HG03159 (cell line): ENCODE data around the gene DHX38.
A peak's percentile ranks its signal among the peaks of the same experiment; 100 is the strongest.
"Not testable (repeated sequence)": the region's sequence is repeated elsewhere in the genome, so short reads cannot be mapped to it uniquely, and the experiment has no call there.

Source experiments
- ATAC-seq: cut with Tn5 transposase; IDR thresholded peaks from one replicate; pipeline ENCODE4 v1.9.1; 2021; ENCODE audit warnings: mild to moderate bottlenecking, moderate library complexity; ENCODE audit not compliant: unreplicated experiment

The DHX38 gene

GRCh38 chr16:72093448-72094265 lies at the start of gene DHX38, which contains the start of gene TXNL4B:
Gene DHX38 (plus strand): TSS chr16:72093847. CDS start chr16:72096158, 2,311 bp downstream.
Gene TXNL4B (minus strand): TSS chr16:72093620. CDS start chr16:72090749, 2,871 bp downstream.
- ATAC-seq = peak; percentile 96

GRCh38 chr16:72044296-72044695 lies 49.4 kb upstream of the DHX38 start:
- no peak for ATAC-seq

GRCh38 chr16:72044825-72045359 lies 48.8 kb upstream of the DHX38 start:
- ATAC-seq = no peak

GRCh38 chr16:72049110-72049509 lies 44.5 kb upstream of the DHX38 start:
- no peak for ATAC-seq

DNA sequence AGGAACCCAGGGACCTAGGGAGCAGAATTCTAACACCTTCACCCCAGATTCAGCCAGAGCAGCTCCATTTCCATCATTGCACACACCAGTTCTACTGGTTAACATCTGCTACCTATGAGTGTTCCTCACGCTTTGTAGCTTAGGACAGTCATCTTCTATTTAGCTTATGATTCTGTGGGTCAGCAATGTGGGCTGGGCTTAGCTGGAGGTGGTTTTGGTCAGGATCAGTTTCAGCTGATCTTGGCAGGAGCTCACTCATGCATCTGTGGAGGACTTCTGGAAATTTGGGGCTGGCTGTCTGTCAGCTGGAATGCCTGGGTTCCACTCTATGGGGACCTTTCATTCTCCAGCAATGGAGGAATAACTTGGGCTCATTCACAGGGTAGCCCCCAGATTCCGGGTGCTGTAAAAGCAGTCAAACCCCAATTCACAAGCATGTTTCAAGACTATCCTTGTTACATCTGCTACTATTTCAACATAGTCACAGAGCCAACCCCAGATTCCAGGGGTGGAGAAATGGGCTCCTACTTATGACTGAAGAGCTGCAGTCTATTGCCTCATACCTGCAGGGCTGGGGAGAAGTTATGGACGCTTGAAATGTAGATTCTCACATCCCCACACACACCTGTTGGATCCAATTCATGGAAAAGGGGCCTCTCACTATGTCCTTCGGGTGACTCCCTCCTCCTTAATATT lies 42.7 kb upstream of the DHX38 start:
- ATAC-seq = no peak

DNA sequence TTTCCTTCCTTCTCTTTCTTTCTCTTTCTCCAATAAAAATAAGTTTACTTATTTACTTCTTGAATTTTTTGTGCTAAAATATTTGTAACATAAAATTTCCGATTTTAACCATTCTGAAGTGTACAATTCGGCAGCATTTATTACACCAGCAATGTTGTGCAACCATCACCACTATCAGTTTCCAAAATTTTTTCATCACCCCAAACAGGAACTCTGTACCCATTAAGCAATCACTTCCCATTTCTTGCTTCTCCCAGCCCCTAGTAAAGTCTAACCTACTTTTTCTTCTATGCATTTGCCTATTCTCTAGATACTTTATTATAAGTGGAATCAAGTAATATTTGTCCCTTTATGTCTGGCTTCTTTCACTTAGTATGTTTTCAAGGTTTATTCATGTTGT lies 41.8 kb upstream of the DHX38 start:
- no peak for ATAC-seq

DNA sequence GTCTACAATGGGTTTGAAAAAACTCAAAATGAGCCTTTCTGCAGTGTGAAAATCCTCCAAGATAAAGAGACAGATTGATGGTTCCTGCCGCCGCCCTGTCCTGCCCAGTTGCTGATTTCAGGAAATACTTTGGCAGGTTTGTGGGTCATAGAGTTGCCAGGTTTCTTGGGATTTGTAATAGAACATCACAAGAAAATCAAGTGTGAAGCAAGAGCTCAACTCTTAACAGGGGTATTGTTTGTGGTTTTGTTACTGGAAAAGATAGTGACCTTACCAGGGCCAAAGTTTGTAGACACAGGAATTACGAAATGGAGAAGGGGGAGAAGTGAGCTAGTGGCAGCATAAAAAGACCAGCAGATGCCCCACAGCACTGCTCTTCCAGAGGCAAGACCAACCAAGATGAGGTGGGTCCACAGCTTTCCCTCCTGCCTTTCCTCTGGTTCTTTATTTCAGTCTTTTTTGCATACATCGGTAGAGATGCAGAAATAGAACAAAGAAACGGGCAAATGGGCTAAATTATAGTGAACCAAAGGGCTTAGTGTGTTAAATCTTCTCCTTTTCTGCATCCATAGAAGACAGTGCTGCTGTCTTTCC lies 39.3 kb upstream of the DHX38 start, which contains the start of gene HP:
TSS of gene HP (plus strand) at position 252 of the 594 bp plus-strand sequence. CDS start at position 400, 148 bp downstream.
- not testable (repeated sequence) for ATAC-seq

GRCh38 chr16:72055911-72056310 lies 37.7 kb upstream of the DHX38 start:
- no peak for ATAC-seq

- not testable (repeated sequence) for ATAC-seq
These were observed 36.3 kb upstream of the DHX38 start for GRCh38 chr16:72057313-72057712.

- not testable (repeated sequence) for ATAC-seq
These were observed 34.6 kb upstream of the DHX38 start for GRCh38 chr16:72059060-72059459.

GRCh38 chr16:72060405-72060804 lies 33.2 kb upstream of the DHX38 start:
- no peak for ATAC-seq

GRCh38 chr16:72061564-72061963 lies 32.1 kb upstream of the DHX38 start:
- ATAC-seq = no peak

DNA sequence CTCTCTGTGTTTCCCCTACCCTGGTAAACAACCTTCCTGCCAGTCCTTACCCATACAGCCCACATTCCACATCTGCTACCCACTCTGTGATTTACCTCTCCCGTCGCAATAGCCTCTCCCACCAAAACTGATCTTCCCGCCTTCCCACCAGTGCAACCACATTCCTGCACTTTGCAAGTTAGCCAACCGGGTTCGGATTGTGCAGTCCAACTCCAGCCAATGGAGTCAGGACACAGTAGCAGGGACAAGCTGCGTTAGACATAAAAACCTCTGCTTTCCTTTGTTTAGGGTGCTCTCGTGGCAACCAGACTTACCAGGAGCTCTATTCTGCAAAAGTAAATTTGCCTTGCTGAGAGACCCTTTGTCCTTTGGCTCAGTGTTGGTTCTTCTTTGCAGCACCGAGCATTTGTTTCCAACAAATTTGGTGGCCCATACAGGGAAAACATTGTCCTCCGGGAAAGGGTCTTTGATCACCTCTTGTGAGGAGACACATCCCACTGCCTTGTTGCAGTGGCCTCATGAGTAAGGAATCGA lies 29.2 kb upstream of the DHX38 start:
- ATAC-seq = no peak

DNA sequence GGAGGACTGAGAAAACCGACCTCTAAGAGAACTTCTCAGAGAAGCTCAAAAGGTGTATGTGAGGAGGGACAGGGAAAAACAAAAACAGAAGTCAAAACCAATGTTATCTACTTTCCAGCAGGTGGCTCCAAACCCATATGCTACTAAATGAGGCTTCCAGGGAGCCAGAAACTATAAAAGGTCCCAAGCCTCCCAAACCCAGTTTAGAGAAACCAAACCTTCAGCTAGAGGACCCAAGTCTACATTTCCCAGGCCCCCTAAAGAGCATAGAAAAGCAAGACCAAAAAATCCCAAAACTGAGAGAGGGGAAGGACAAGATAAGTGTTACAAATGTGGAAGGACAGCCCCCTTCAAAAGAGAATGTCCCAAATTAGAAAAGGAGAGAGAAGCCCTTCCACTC lies 26.9 kb upstream of the DHX38 start:
- no peak for ATAC-seq

- no peak for ATAC-seq
These were observed 24.7 kb upstream of the DHX38 start for GRCh38 chr16:72068930-72069329.

GRCh38 chr16:72072514-72073342 lies 20.9 kb upstream of the DHX38 start:
- ATAC-seq = no peak

- ATAC-seq = no peak
These were observed 20.0 kb upstream of the DHX38 start for GRCh38 chr16:72073560-72074230.

GRCh38 chr16:72075067-72075466 lies 18.6 kb upstream of the DHX38 start:
- not testable (repeated sequence) for ATAC-seq

DNA sequence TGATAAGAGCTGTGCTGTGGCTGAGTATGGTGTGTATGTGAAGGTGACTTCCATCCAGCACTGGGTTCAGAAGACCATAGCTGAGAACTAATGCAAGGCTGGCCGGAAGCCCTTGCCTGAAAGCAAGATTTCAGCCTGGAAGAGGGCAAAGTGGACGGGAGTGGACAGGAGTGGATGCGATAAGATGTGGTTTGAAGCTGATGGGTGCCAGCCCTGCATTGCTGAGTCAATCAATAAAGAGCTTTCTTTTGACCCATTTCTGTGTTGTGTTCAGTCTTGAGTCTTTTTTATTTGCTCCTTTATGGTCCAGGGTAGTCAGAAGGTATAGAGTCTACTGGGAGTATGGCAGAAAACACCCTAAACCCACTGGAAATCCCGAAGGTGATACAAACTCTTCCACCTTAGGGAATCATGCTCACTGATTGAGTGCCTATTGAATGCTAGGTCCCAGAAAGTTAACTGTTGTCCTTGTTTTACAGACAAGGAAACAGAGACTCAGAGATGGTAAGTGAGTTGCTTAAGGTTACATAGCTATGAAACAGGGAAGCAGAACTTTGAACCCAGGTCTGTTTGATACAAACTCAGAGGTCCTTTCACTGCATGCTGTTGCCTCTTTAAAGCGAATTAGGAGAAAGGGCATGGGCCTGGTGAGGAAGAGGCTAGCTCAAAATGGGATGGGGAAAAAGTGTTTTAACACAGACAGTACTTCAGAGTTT lies 16.5 kb upstream of the DHX38 start:
- ATAC-seq = not testable (repeated sequence)
